Trophoblast cell (in vitro differentiated cells and primary cell): Measurements from ENCODE around the gene INTS1.

Experiments
- DNase-seq, 2 donors: peaks; one replicate each; pipeline ENCODE4 v3.0.0-alpha.2; 2016
- H2AFZ ChIP-seq: 2 replicates; pipeline ENCODE4 v1.6.1; 2013; ENCODE audit warnings: low read length, moderate library complexity, mild to moderate bottlenecking; ENCODE audit not compliant: insufficient read depth, poor library complexity
- H2AK5ac ChIP-seq: 2 replicates; pipeline ENCODE4 v1.6.1; 2013; ENCODE audit warnings: mild to moderate bottlenecking, low read length
- H2BK120ac ChIP-seq: 2 replicates; pipeline ENCODE4 v1.6.1; 2013; ENCODE audit warnings: low read length, mild to moderate bottlenecking, moderate library complexity; ENCODE audit not compliant: insufficient read depth, poor library complexity
- H2BK12ac ChIP-seq: 2 replicates; pipeline ENCODE4 v1.6.1; 2013; ENCODE audit warnings: mild to moderate bottlenecking, low read length, moderate library complexity
- H2BK5ac ChIP-seq: 2 replicates; pipeline ENCODE4 v1.6.1; 2013; ENCODE audit warnings: low read length, low read depth, moderate library complexity, mild to moderate bottlenecking; ENCODE audit not compliant: poor library complexity
- H3K14ac ChIP-seq: 2 replicates; pipeline ENCODE4 v1.6.1; 2013; ENCODE audit warnings: mild to moderate bottlenecking, low read length
- H3K18ac ChIP-seq: 2 replicates; pipeline ENCODE4 v1.6.1; 2013; ENCODE audit warnings: mild to moderate bottlenecking, low read length
- H3K23ac ChIP-seq: 2 replicates; pipeline ENCODE4 v1.6.1; 2013; ENCODE audit warnings: low read length
- H3K27ac ChIP-seq: 2 replicates; pipeline ENCODE4 v1.5.1; 2013; ENCODE audit warnings: low read depth, mild to moderate bottlenecking, inconsistent platforms, low read length, moderate library complexity
- H3K27me3 ChIP-seq: 2 replicates; pipeline ENCODE4 v1.6.1; 2013; ENCODE audit warnings: inconsistent platforms, mild to moderate bottlenecking, low read length, moderate library complexity; ENCODE audit not compliant: insufficient read depth
- H3K36me3 ChIP-seq, 2 experiments: 1 replicate in 1 of 2; 2 replicates in 1 of 2; pipeline ENCODE4 v1.6.1; 2013; ENCODE audit warnings: low read length in 2 of 2, mild to moderate bottlenecking in 2 of 2, moderate library complexity in 1 of 2; ENCODE audit not compliant: insufficient read depth in 2 of 2, control insufficient read depth in 1 of 2
- H3K4ac ChIP-seq: 2 replicates; pipeline ENCODE4 v1.6.1; 2013; ENCODE audit warnings: low read depth, mild to moderate bottlenecking, low read length, moderate library complexity
- H3K4me1 ChIP-seq, 2 experiments: 1 replicate in 1 of 2; 2 replicates in 1 of 2; pipeline ENCODE4 v1.6.1; 2013; ENCODE audit warnings: low read length in 2 of 2, mild to moderate bottlenecking in 2 of 2, moderate library complexity in 1 of 2; ENCODE audit not compliant: insufficient read depth in 2 of 2, control insufficient read depth in 1 of 2
- H3K4me2 ChIP-seq: 2 replicates; pipeline ENCODE4 v1.6.1; 2013; ENCODE audit warnings: inconsistent platforms, mild to moderate bottlenecking, low read length, moderate library complexity
- H3K4me3 ChIP-seq: 2 replicates; pipeline ENCODE4 v1.5.1; 2013; ENCODE audit warnings: mild to moderate bottlenecking, low read depth, low read length, inconsistent platforms
- H3K79me1 ChIP-seq: one replicate; pipeline ENCODE4 v1.6.1; 2013; ENCODE audit warnings: low read length
- H3K79me2 ChIP-seq: 2 replicates; pipeline ENCODE4 v1.6.1; 2013; ENCODE audit warnings: low read length, mild to moderate bottlenecking; ENCODE audit not compliant: control insufficient read depth, insufficient read depth, poor library complexity
- H3K9ac ChIP-seq: 2 replicates; pipeline ENCODE4 v1.6.1; 2013; ENCODE audit warnings: mild to moderate bottlenecking, low read length
- H3K9me3 ChIP-seq: 2 replicates; pipeline ENCODE4 v1.6.1; 2013; ENCODE audit warnings: low read depth, mild to moderate bottlenecking, control low read depth, inconsistent platforms, low read length; ENCODE audit not compliant: insufficient read depth
- H4K12ac ChIP-seq: 2 replicates; pipeline ENCODE4 v1.6.1; 2013; ENCODE audit warnings: low read depth, mild to moderate bottlenecking, low read length, moderate library complexity
- H4K8ac ChIP-seq: 2 replicates; pipeline ENCODE4 v1.6.1; 2013; ENCODE audit warnings: low read depth, mild to moderate bottlenecking, low read length, moderate library complexity
- H4K91ac ChIP-seq: one replicate; pipeline ENCODE4 v1.6.1; 2013; ENCODE audit warnings: low read depth, mild to moderate bottlenecking, low read length, moderate library complexity
- WGBS: extraction: QIAGEN DNeasy Blood & Tissue Kit; methylation state at CpG from one replicate; pipeline ENCODE4 v1.1.7; 2013; ENCODE audit warnings: missing lambda C conversion rate; ENCODE audit not compliant: insufficient read length, insufficient coverage; ENCODE audit errors: extremely low coverage; 5-methylcytosine and 5-hydroxymethylcytosine counted together

Gene INTS1

GRCh38 chr7:1539181-1539881, 35.1 kb upstream of the INTS1 start:
- Histone ChIP-seq H3K4me2 (no peak overlapping the region), H3K18ac (peak overlapping the region; percentile 10), H2AFZ (no peak overlapping the region), H3K79me1 (peaks cover 22% of the 10 kb centered on the region), H3K36me3 (peaks cover 45 to 46% of the 10 kb centered on the region in 2 experiments), H3K14ac (no peak overlapping the region), H4K91ac (no peak overlapping the region), H3K9ac (no peak overlapping the region), H2BK5ac (no peak overlapping the region), H3K27me3 (no peaks in the 10 kb centered on the region), H3K79me2 (peaks cover 19% of the 10 kb centered on the region), H2BK12ac (no peak overlapping the region), H3K4ac (no peak overlapping the region), H2AK5ac (no peak overlapping the region), H4K12ac (no peak overlapping the region), H4K8ac (no peak overlapping the region), H2BK120ac (no peak overlapping the region), H3K4me3 (no peak overlapping the region), H3K9me3 (no peaks in the 10 kb centered on the region), H3K4me1 (peaks cover 34 to 35% of the 10 kb centered on the region in 2 experiments), H3K27ac (no peak overlapping the region), H3K23ac (no peak overlapping the region)
- DNase-seq, result peak in 1 of 2 donors; percentile 63
- no CpG with 5 or more reads among the region's 36 CpGs for WGBS

GRCh38 chr7:1538544-1539180, 34.5 kb upstream of the INTS1 start:
- Histone ChIP-seq H3K4ac (peak overlapping the region; percentile 38), H3K4me2 (no peak overlapping the region), H3K27me3 (no peaks in the 10 kb centered on the region), H3K4me1 (peaks cover 35 to 40% of the 10 kb centered on the region in 2 experiments), H2AK5ac (peak overlapping the region; percentile 45), H3K27ac (peak overlapping the region; percentile 7), H3K23ac (no peak overlapping the region), H2BK120ac (peak overlapping the region; percentile 9), H4K8ac (no peak overlapping the region), H3K79me1 (peaks cover 27% of the 10 kb centered on the region), H2AFZ (no peak overlapping the region), H3K18ac (peak overlapping the region; percentile 87), H3K9ac (no peak overlapping the region), H3K36me3 (peaks cover 39 to 40% of the 10 kb centered on the region in 2 experiments), H3K9me3 (no peaks in the 10 kb centered on the region), H2BK5ac (no peak overlapping the region), H2BK12ac (peak overlapping the region; percentile 19), H3K4me3 (no peak overlapping the region), H3K79me2 (peaks cover 21% of the 10 kb centered on the region), H4K12ac (no peak overlapping the region), H3K14ac (no peak overlapping the region), H4K91ac (peak overlapping the region; percentile 88)
- peak in 1 of 2 donors; percentile 47 for DNase-seq
- WGBS, result no CpG with 5 or more reads among the region's 25 CpGs

GRCh38 chr7:1537535-1538412, 33.6 kb upstream of the INTS1 start:
- peak overlapping the region; percentile 74 for H2BK5ac ChIP-seq
- peak overlapping the region; percentile 87 for H3K18ac ChIP-seq
- no CpG with 5 or more reads among the region's 56 CpGs for WGBS
- peak overlapping the region; percentile 96 for H2AK5ac ChIP-seq
- H4K8ac ChIP-seq, result peak overlapping the region; percentile 77
- peak overlapping the region; percentile 86 for H3K14ac ChIP-seq
- H2AFZ ChIP-seq, result peak overlapping the region; percentile 35
- H4K12ac ChIP-seq, result peak overlapping the region; percentile 12
- H3K36me3 ChIP-seq, result peaks cover 38% of the 10 kb centered on the region in 2 experiments
- H3K79me2 ChIP-seq, result peaks cover 23% of the 10 kb centered on the region
- H3K9ac ChIP-seq, result no peak overlapping the region
- peaks cover 34% of the 10 kb centered on the region for H3K79me1 ChIP-seq
- peak overlapping the region; percentile 88 for H4K91ac ChIP-seq
- H3K27me3 ChIP-seq, result no peaks in the 10 kb centered on the region
- peak overlapping the region; percentile 83 for H3K4ac ChIP-seq
- peak overlapping the region; percentile 81 for H3K27ac ChIP-seq
- peak overlapping the region; percentile 53 for H3K4me2 ChIP-seq
- no peak overlapping the region for H3K23ac ChIP-seq
- H3K9me3 ChIP-seq, result no peaks in the 10 kb centered on the region
- peak overlapping the region; percentile 29 for H3K4me3 ChIP-seq
- DNase-seq, result peak; percentile 99 to 100
- H3K4me1 ChIP-seq, result peaks cover 44 to 48% of the 10 kb centered on the region in 2 experiments
- peak overlapping the region; percentile 65 for H2BK120ac ChIP-seq
- peak overlapping the region; percentile 44 for H2BK12ac ChIP-seq
